ENCODE measurements around the gene DUOXA1.
A peak's percentile ranks its signal among the peaks of the same experiment; 100 is the strongest.

DUOXA1 gene, protein sequence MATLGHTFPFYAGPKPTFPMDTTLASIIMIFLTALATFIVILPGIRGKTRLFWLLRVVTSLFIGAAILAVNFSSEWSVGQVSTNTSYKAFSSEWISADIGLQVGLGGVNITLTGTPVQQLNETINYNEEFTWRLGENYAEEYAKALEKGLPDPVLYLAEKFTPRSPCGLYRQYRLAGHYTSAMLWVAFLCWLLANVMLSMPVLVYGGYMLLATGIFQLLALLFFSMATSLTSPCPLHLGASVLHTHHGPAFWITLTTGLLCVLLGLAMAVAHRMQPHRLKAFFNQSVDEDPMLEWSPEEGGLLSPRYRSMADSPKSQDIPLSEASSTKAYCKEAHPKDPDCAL

DNA sequence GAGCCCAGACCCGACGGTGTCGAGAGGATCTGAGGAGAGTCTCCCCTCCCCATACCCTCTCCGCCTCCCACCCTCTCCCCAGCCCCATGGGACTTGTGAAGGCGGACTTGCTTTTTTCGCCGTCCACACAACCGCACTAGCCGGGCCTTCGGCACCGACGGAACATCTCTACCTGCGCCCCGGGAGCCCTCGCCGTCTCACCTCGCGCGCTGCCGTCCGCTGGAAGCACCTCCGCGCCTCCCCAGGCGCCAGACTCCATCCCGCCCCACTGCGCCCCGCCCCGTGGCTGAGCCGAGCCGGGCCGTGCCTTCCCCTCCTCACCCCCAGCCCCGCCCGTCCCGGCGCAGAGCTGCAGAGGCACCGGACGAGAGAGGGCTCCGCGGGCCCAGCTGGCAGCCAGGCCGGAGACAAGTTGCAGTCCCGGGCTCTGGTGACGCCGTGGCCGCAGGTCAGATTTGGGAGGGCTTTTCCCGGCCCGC lies at the start of gene DUOXA1, which contains the start of gene DUOX1:
Gene DUOXA1 (minus strand): TSS at position 229 of the 479 bp plus-strand sequence. CDS start 6,865 bp downstream, outside the sequence.
Gene DUOX1 (plus strand): TSS at position 344 of the 479 bp plus-strand sequence. CDS start 1,973 bp downstream, outside the sequence.
- peak; percentile 48 for DNase-seq

GRCh38 chr15:45177285-45177684 lies 47.6 kb upstream of the DUOXA1 start:
- DNase-seq: no peak

DNA sequence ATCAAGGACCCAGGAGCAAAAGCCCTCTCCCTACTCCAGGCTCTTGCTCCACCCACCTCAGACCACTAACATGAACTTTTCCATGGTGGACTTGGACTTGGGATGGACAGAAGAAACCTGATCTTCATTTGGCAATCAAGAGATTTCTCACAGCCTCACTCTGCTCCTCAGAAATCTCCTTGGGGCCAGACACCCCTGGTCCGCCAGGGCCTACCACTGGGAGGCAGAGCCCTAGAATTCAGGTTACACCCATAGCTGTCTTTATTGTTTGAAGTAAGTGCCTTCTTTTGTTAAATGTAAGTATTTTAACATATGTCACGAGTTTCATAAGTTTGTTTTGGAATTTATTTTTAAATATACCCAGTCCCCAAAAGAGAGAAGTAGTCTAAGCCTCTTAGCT lies 44.9 kb upstream of the DUOXA1 start:
- DNase-seq: no peak

- peak; percentile 34 for DNase-seq
Observed at GRCh38 chr15:45174069-45174468, 44.4 kb upstream of the DUOXA1 start.

DNA sequence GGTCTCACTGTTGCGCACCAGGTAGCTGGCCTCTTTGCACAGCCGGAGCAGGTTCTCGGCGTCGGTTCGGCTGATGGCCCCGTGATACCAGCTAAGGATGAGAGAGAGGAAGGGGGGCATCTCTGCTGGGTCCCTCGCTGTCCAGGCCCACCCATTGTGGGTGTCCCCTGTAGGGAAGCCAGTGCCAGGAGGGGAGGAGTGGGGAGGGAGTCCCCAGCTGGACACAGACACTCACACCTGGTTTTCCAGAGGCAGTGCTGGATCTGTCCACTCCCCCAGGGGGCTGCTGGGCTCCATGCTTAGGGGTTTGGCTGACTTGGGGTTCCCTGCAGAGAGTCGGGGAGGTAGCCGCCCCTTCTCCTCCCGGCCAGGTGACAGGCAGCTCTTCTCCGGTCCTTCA lies 42.2 kb upstream of the DUOXA1 start:
- DNase-seq: no peak

GRCh38 chr15:45169608-45170480 lies 40.2 kb upstream of the DUOXA1 start:
- peak; percentile 98 for DNase-seq

DNA sequence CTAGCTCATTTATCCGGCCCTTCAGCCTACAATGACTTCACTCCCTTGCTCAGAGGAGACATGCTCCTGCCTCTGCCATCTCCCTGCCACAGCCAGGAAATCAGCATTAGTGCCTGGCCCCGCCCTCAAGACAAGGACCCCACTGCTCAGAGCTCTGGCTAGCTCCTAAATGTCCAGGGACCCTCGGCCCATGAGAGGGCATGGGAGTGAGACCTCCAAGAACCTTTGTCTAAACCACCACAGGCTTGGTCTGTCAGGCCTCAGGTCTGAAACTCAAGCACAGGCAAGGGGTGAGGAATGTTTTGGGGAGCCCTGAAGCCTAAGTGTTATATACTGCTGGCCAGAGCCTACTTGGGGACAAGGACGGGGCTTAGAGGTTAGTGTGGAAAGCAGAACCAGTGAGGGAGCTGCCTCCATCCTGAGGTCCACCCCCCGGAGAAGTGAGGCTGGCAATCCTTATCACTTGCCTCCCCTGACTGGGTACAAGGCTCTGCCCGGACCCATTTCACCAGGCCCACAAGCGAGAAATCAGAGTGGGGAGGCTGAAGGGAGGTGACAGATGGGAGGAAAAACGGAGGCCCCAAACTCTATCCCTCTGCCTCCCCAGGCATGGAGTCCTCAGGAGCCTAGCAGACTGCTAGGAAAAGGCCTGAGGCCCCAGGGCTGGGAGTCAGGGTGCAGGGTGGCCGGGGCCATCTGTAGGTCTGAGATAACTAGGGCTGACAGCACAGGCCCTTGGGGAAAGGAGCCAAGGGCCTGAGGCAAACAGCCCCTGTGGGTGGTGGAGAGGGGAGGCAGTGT lies 39.3 kb upstream of the DUOXA1 start:
- peak; percentile 95 for DNase-seq

DNA sequence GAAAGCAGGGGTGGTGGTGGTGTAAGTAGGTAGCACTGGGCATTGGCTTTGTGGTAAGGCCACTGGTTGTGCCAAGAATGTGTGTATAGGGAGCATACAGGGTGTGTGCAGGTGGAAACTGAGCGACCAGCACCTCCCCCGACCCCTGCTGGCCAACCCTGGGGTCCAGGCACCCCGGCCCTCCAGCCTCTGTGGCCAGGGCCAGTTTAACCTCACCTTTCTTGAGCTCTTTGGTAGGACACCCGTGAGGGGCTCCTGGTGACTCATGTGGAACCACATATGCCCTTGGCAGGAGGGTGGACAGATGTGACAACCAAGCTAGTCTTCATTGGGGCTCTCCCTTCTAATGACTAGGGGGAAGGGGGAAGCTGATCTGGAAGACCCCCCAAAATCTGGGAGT lies 38.6 kb upstream of the DUOXA1 start:
- DNase-seq: peak; percentile 41

DNA sequence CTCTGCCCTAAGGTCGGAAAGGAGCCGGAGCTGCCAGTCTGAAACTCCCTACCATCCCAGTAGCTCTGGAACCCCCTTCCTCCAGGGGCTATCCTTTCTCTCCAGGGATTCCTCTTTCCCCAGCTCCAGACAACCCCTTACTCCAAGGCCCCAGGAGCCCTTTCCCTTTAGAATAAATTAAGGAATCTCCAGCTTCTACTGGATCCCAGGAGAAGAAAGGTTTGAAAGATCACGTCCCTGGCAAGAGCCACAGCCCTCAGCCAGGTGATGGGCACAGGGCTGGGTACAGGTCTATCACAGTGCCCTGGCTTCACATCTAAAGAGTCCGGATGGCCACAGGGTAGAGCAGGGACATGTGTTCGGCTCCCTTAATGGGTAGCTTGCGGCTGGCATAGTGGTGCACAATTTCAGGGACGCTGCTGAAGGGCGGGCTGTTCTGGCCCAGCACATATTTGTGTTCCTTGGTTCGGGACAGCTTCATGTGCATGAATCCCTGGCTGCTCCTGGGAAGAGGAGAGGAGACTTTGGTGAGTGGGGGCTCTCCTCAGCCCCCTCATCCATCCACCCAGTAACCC lies 38.0 kb upstream of the DUOXA1 start:
- peak; percentile 58 for DNase-seq

DNA sequence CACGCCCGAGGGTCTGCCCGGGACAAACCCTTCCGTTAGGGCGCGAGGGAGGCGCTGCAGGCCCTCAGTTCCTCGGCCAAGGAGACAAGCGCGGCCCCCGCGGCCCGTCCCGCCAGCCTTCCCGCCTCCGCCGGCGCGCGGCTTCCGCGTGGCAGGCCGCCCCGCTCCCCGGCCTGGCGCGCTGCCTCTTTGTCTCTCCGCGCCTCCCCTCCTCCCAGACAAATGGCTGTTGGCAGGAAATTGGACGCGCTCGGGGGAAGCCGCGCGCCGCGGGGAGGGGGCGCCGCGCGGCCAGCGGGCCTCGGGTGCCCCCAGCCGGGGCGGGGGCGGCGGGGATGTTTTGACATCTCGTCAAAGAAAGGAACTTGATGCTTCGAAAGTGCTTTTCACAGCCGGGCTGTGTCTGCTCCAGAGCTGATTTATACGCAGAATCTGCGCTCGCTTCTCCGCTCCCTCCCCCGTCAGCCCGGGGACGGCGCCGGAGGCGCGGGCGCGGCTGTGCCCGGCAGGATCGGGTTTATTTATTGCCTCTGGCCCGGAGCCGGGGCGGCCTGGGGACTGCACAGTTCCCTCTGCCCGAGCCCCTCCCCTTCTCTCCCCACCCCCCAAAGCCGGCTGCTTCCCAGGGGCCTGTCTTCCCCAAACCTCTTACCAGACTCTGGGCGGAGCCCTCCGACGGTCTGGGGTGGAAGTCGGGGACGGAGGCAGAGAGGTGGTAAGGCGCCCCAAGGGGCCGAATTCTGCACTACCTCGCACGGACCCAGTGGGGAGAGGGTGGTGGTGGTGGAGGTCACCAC lies 37.4 kb upstream of the DUOXA1 start:
- DNase-seq: peak; percentile 98

DNA sequence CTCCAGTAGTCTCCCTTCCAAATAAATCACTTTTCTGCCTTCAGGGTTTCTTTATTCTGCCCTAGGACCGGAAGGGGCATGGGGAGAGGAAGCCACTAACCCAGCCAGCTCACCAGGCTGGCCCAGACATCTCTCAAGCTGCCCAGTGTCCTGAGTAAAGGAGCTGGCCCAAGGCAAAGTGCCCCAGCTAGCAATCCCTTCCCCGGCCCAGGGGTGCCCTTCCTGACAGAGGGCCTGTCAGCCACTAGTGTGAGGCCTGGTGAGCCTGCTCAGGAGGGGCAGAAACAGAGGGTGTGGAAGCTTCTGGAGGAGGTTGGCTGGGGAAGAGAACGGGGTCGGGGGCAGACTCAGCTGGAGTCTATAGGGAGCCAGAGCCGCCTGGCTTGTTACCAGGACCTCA lies 35.9 kb upstream of the DUOXA1 start:
- DNase-seq: peak; percentile 27

- DNase-seq: no peak
Observed at GRCh38 chr15:45164914-45165313, 35.2 kb upstream of the DUOXA1 start.

GRCh38 chr15:45163508-45163856 lies 33.8 kb upstream of the DUOXA1 start:
- DNase-seq: no peak

- DNase-seq: peak; percentile 92
Observed at GRCh38 chr15:45162771-45163507, 33.3 kb upstream of the DUOXA1 start.

- no peak for DNase-seq
Observed at GRCh38 chr15:45161666-45162065, 32.0 kb upstream of the DUOXA1 start.

GRCh38 chr15:45157974-45158373 lies 28.3 kb upstream of the DUOXA1 start:
- DNase-seq: peak; percentile 57

GRCh38 chr15:45156744-45157455 lies 27.2 kb upstream of the DUOXA1 start:
- no peak for DNase-seq

DNA sequence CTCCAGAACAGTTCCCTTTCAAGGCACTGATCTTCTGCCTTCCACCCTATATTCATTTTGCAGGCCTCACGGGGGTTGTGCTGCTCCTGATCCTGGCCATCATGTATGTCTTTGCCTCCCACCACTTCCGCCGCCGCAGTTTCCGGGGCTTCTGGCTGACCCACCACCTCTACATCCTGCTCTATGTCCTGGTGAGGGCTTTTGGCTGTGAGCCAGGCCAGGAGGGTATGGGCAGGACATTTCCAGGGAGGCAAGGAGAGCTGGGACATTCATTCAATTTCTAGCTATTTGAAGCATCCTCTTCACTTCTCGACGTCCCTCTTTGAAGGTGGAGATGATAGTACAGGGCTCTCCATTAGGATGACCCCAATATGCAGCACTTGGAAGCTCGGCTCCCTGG lies 26.1 kb upstream of the DUOXA1 start:
- no peak for DNase-seq

DNA sequence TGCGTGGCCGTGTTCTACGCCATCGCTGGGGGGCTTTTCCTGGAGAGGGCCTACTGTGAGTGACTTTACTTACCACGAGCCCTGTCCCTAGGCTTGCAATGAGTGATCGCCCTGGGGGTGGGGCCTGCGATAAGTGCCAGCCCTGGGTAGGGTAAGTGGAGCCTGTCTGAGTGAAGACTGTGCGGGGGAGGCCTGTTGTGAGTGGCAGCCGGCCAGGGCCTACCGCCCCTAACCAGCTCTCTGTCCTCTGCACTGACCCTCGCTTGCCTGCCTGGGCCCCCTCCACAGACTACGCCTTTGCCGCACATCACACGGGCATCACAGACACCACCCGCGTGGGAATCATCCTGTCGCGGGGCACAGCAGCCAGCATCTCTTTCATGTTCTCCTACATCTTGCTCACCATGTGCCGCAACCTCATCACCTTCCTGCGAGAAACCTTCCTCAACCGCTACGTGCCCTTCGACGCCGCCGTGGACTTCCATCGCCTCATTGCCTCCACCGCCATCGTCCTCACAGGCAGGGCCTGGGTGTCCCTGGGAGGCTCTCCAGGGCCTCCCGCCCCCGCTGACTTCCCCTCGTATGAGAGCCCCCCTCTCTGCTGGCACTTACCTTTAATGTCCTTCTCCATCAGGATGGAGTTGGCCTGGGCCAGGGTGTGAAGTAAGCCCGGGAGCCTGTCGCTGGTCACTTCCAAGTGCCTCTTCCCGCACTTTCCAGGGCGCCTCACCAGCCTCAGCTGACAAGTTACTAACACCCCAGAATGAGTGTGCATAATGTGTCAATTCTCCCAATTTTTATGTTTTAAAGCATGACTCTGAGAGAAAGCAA lies 22.5 kb upstream of the DUOXA1 start:
- DNase-seq: no peak
